ENCODE results near the gene PGK2. TPM values are rescaled to one million over a fixed set of nuclear protein-coding genes. Genes with fewer than 3 reads are reported as not detected.

The PGK2 gene
- total and polyA plus RNA-seq, 2 experiments from 2014 or later, result not detected

DNA sequence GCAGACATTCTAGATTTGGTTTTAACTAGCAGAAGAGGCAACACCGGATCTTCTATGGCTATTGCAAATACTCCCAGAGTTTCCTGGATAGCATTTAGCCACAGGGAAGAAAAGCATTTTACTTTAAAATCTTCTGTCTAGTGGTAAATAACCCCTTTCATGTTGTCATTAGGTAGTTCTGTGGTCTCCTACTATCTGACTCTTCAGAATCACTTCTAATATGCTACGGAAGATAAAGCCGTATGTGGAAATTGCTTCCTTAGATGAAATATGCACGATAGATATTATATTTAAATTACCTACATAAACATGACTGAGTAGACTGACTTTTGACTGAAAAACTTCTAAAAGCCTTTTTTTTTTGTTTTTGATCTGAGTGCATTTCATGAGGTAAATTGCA is 43.7 kb downstream of the PGK2 start (continued):
- TF ChIP-seq, protein P1, sequence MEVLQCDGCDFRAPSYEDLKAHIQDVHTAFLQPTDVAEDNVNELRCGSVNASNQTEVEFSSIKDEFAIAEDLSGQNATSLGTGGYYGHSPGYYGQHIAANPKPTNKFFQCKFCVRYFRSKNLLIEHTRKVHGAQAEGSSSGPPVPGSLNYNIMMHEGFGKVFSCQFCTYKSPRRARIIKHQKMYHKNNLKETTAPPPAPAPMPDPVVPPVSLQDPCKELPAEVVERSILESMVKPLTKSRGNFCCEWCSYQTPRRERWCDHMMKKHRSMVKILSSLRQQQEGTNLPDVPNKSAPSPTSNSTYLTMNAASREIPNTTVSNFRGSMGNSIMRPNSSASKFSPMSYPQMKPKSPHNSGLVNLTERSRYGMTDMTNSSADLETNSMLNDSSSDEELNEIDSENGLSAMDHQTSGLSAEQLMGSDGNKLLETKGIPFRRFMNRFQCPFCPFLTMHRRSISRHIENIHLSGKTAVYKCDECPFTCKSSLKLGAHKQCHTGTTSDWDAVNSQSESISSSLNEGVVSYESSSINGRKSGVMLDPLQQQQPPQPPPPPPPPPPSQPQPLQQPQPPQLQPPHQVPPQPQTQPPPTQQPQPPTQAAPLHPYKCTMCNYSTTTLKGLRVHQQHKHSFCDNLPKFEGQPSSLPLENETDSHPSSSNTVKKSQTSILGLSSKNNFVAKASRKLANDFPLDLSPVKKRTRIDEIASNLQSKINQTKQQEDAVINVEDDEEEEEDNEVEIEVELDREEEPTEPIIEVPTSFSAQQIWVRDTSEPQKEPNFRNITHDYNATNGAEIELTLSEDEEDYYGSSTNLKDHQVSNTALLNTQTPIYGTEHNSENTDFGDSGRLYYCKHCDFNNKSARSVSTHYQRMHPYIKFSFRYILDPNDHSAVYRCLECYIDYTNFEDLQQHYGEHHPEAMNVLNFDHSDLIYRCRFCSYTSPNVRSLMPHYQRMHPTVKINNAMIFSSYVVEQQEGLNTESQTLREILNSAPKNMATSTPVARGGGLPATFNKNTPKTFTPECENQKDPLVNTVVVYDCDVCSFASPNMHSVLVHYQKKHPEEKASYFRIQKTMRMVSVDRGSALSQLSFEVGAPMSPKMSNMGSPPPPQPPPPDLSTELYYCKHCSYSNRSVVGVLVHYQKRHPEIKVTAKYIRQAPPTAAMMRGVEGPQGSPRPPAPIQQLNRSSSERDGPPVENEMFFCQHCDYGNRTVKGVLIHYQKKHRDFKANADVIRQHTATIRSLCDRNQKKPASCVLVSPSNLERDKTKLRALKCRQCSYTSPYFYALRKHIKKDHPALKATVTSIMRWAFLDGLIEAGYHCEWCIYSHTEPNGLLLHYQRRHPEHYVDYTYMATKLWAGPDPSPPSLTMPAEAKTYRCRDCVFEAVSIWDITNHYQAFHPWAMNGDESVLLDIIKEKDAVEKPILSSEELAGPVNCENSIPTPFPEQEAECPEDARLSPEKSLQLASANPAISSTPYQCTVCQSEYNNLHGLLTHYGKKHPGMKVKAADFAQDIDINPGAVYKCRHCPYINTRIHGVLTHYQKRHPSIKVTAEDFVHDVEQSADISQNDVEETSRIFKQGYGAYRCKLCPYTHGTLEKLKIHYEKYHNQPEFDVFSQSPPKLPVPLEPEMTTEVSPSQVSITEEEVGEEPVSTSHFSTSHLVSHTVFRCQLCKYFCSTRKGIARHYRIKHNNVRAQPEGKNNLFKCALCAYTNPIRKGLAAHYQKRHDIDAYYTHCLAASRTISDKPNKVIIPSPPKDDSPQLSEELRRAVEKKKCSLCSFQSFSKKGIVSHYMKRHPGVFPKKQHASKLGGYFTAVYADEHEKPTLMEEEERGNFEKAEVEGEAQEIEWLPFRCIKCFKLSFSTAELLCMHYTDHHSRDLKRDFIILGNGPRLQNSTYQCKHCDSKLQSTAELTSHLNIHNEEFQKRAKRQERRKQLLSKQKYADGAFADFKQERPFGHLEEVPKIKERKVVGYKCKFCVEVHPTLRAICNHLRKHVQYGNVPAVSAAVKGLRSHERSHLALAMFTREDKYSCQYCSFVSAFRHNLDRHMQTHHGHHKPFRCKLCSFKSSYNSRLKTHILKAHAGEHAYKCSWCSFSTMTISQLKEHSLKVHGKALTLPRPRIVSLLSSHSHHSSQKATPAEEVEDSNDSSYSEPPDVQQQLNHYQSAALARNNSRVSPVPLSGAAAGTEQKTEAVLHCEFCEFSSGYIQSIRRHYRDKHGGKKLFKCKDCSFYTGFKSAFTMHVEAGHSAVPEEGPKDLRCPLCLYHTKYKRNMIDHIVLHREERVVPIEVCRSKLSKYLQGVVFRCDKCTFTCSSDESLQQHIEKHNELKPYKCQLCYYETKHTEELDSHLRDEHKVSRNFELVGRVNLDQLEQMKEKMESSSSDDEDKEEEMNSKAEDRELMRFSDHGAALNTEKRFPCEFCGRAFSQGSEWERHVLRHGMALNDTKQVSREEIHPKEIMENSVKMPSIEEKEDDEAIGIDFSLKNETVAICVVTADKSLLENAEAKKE (CRISPR knock-in tag; IDR thresholded peaks at IDR 0.05), result no peak
- no peak for TF ChIP-seq ZNF114 (CRISPR knock-in tag; IDR thresholded peaks at IDR 0.05)
- no peak for TF ChIP-seq ZNF331 (CRISPR knock-in tag; IDR thresholded peaks at IDR 0.05; ENCODE audit: low read depth)
- no peak for TF ChIP-seq POLR2AphosphoS5 (IDR thresholded peaks at IDR 0.05; ENCODE audit: low read depth)
- no peak for TF ChIP-seq STAT1 (IDR thresholded peaks at IDR 0.05; ENCODE audit: unreplicated experiment)
- TF ChIP-seq, protein P2, sequence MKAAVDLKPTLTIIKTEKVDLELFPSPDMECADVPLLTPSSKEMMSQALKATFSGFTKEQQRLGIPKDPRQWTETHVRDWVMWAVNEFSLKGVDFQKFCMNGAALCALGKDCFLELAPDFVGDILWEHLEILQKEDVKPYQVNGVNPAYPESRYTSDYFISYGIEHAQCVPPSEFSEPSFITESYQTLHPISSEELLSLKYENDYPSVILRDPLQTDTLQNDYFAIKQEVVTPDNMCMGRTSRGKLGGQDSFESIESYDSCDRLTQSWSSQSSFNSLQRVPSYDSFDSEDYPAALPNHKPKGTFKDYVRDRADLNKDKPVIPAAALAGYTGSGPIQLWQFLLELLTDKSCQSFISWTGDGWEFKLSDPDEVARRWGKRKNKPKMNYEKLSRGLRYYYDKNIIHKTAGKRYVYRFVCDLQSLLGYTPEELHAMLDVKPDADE (IDR thresholded peaks at IDR 0.05), result no peak
- no peak for TF ChIP-seq EZH2 (IDR thresholded peaks at IDR 0.05; ENCODE audit: low read depth, unreplicated experiment)

DNA sequence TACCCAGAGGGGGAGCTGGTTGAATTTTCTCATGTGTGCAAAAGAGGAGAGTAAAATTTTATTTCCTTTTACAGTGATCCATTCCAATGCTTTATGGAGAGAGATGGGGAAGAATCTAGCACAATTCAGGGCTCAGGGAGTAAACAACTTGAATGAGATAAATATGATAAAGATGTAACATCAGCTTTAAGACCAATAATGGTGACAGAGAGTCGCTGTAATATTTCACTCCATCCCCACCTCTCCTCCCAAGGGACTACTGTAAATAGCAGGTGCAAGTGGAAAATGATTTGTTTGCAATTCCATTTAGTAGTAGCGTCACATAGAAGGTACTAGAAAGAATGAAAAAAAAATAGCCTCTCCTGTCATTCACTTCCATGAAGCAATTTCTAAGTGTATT is 47.7 kb downstream of the PGK2 start:
- no peaks in the 10 kb centered on the region for H3F3A ChIP-seq (replicated peaks; ENCODE audit: low read depth)
- no peaks in the 10 kb centered on the region for H3K4me1 Mint-ChIP-seq
- no peak for TF ChIP-seq ZNF114 (CRISPR knock-in tag; IDR thresholded peaks at IDR 0.05)
- TF ChIP-seq, protein P3, sequence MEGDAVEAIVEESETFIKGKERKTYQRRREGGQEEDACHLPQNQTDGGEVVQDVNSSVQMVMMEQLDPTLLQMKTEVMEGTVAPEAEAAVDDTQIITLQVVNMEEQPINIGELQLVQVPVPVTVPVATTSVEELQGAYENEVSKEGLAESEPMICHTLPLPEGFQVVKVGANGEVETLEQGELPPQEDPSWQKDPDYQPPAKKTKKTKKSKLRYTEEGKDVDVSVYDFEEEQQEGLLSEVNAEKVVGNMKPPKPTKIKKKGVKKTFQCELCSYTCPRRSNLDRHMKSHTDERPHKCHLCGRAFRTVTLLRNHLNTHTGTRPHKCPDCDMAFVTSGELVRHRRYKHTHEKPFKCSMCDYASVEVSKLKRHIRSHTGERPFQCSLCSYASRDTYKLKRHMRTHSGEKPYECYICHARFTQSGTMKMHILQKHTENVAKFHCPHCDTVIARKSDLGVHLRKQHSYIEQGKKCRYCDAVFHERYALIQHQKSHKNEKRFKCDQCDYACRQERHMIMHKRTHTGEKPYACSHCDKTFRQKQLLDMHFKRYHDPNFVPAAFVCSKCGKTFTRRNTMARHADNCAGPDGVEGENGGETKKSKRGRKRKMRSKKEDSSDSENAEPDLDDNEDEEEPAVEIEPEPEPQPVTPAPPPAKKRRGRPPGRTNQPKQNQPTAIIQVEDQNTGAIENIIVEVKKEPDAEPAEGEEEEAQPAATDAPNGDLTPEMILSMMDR (conservative IDR thresholded peaks at IDR 0.05; ENCODE audit: low read depth in 2 of 2), result no peak
- no peak for TF ChIP-seq JUNB (IDR thresholded peaks at IDR 0.05; ENCODE audit: unreplicated experiment)
- no peak for TF ChIP-seq EZH2phosphoT487 (IDR thresholded peaks at IDR 0.05; ENCODE audit: unreplicated experiment)
- TF ChIP-seq, protein P2 (IDR thresholded peaks at IDR 0.05), result no peak
- no peak for TF ChIP-seq POLR2AphosphoS5 (IDR thresholded peaks at IDR 0.05; ENCODE audit: low read depth)
- TF ChIP-seq ZNF331 (CRISPR knock-in tag; IDR thresholded peaks at IDR 0.05; ENCODE audit: low read depth), result no peak
- H4K20me1 ChIP-seq (replicated peaks; ENCODE audit: insufficient read depth), result no peaks in the 10 kb centered on the region
- H3K27me3 Mint-ChIP-seq (ENCODE audit: insufficient read depth, low read depth, poor library complexity), result no peaks in the 10 kb centered on the region
- H3K4me3 ChIP-seq, result no peak overlapping the region
- no peaks in the 10 kb centered on the region for H3K9me3 Mint-ChIP-seq
- H3K27me3 ChIP-seq (ENCODE audit: insufficient read depth), result no peaks in the 10 kb centered on the region
- no peak overlapping the region for H3K27ac ChIP-seq (ENCODE audit: low read depth)
- DNase-seq (ENCODE audit: low spot score) (no peak), ATAC-seq (no peak)
- H3K79me2 ChIP-seq (replicated peaks; ENCODE audit: insufficient read depth), result no peaks in the 10 kb centered on the region
- no peaks in the 10 kb centered on the region for H3K36me3 Mint-ChIP-seq (ENCODE audit: low read depth)
- no peak overlapping the region for H3K4me2 ChIP-seq
- no peaks in the 10 kb centered on the region for H3K4me1 ChIP-seq (ENCODE audit: insufficient read depth)
- no peak overlapping the region for H3K4me3 Mint-ChIP-seq
- no peaks in the 10 kb centered on the region for H3K36me3 ChIP-seq (ENCODE audit: insufficient read depth)
- no peak overlapping the region for H3K27ac Mint-ChIP-seq
- no peak overlapping the region for H2AFZ ChIP-seq
- H3K9me2 ChIP-seq (ENCODE audit: insufficient read depth), result no peaks in the 10 kb centered on the region

Data from GM23338 (cell line).